SK-N-SH (cell line): ENCODE data around the gene LDB3.
A peak's percentile ranks its signal among the peaks of the same experiment; 100 is the strongest.

Source experiments
- CHD2 ChIP-seq: fragments of 150-350 bp; IDR thresholded peaks from 2 replicates; pipeline ENCODE4 v1.6.1; 2018; ENCODE audit warnings: low read length; ENCODE audit not compliant: partially characterized antibody
- ELF1 ChIP-seq: IDR thresholded peaks from 2 replicates; pipeline ENCODE4 v1.4.0; 2012
- EP300 ChIP-seq, 2 experiments: IDR thresholded peaks; 2 replicates each; pipeline versions ENCODE4 v1.4.0 to v1.6.1; 2012; ENCODE audit warnings: borderline replicate concordance in 1 of 2, low read depth in 1 of 2, low read length in 1 of 2
- GATA2 ChIP-seq: sonication (generic); formaldehyde crosslinking; IDR thresholded peaks from 2 replicates; pipeline ENCODE4 v1.5.0; 2020; ENCODE audit warnings: mild to moderate bottlenecking, missing genetic modification reagents
- JUND ChIP-seq: IDR thresholded peaks from 2 replicates; pipeline ENCODE4 v1.4.0; 2012
- MXI1 ChIP-seq: IDR thresholded peaks from 2 replicates; pipeline ENCODE4 v1.6.1; 2012; ENCODE audit warnings: mild to moderate bottlenecking, low read depth, low read length, improper control_type of control experiment
- NRF1 ChIP-seq: IDR thresholded peaks from 2 replicates; pipeline ENCODE4 v1.6.1; 2012; ENCODE audit warnings: low read depth, mild to moderate bottlenecking, low read length
- POLR2AphosphoS5 ChIP-seq: IDR thresholded peaks from 2 replicates; pipeline ENCODE4 v1.6.1; 2012; ENCODE audit warnings: low read depth, low read length
- RAD21 ChIP-seq: IDR thresholded peaks from 2 replicates; pipeline ENCODE4 v1.6.1; 2012; ENCODE audit warnings: mild to moderate bottlenecking, low read length
- TCF12 ChIP-seq: IDR thresholded peaks from 2 replicates; pipeline ENCODE4 v1.4.0; 2012
- TF ChIP-seq, protein P1 (sequence below): fragments of 200-600 bp; sonication (generic); IDR thresholded peaks from 2 replicates; pipeline ENCODE4 v1.6.1; 2017; ENCODE audit warnings: antibody characterized with exemption, mild to moderate bottlenecking, moderate library complexity
- TF ChIP-seq, protein P2 (sequence below): IDR thresholded peaks from 2 replicates; pipeline ENCODE4 v1.6.1; 2012; ENCODE audit warnings: mild to moderate bottlenecking, low read depth, low read length, moderate library complexity

DNA sequence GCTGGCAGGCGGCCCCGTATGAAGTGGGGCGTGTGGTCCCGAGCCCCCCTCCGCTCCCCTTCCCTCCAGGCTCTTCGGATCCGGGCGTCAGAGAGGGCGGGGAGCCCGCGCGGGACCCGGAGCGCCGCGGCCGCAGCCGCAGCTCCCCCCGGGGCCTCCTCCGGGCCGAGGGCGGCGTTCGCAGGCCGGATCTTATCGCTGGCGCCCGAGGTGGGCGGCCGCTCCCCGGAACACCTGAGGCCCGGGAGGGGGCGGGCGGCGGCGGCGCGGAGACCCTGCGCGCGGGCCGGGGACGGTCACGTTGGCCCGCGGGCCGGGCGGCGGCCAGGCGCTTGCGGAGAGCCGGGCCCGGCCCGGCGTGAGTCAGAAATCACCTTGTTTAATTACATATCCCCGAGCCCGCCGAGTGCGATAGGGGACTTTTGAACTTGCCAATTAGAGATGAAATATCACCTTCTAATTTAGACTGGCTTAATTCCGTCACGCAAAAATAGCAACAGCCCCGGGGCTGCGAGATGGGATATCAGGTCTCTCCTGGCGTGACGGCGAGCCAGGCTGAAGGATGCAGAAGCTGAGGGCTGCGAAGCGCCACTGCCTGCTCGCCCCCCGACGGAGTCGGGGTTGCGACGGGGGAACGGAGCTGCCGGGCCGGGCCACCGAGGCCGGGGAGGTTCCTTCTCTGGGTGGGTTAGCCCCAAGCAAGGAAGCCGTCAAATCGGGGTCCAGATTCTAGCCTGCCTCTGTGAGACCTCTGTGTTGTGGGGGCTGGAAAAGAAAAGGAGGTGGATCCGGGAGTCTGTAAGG, 43.4 kb downstream of the LDB3 start:
- TF ChIP-seq POLR2AphosphoS5 (no peak), ELF1 (no peak), GATA2 (CRISPR knock-in tag) (0 out of 2 replicates have a peak, but pooled peaks have one; percentile 29), EP300 (IDR thresholded peaks at IDR 0.05; ENCODE audit: borderline replicate concordance in 1 of 2, low read depth in 1 of 2, low read length in 1 of 2) (no peak), TCF12 (no peak), RAD21 (no peak), CHD2 (no peak), JUND (no peak), MXI1 (0 out of 2 replicates have a peak, but pooled peaks have one; percentile 12), NRF1 (no peak)
- TF ChIP-seq, protein P1, sequence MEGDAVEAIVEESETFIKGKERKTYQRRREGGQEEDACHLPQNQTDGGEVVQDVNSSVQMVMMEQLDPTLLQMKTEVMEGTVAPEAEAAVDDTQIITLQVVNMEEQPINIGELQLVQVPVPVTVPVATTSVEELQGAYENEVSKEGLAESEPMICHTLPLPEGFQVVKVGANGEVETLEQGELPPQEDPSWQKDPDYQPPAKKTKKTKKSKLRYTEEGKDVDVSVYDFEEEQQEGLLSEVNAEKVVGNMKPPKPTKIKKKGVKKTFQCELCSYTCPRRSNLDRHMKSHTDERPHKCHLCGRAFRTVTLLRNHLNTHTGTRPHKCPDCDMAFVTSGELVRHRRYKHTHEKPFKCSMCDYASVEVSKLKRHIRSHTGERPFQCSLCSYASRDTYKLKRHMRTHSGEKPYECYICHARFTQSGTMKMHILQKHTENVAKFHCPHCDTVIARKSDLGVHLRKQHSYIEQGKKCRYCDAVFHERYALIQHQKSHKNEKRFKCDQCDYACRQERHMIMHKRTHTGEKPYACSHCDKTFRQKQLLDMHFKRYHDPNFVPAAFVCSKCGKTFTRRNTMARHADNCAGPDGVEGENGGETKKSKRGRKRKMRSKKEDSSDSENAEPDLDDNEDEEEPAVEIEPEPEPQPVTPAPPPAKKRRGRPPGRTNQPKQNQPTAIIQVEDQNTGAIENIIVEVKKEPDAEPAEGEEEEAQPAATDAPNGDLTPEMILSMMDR: no peak
- TF ChIP-seq, protein P2, sequence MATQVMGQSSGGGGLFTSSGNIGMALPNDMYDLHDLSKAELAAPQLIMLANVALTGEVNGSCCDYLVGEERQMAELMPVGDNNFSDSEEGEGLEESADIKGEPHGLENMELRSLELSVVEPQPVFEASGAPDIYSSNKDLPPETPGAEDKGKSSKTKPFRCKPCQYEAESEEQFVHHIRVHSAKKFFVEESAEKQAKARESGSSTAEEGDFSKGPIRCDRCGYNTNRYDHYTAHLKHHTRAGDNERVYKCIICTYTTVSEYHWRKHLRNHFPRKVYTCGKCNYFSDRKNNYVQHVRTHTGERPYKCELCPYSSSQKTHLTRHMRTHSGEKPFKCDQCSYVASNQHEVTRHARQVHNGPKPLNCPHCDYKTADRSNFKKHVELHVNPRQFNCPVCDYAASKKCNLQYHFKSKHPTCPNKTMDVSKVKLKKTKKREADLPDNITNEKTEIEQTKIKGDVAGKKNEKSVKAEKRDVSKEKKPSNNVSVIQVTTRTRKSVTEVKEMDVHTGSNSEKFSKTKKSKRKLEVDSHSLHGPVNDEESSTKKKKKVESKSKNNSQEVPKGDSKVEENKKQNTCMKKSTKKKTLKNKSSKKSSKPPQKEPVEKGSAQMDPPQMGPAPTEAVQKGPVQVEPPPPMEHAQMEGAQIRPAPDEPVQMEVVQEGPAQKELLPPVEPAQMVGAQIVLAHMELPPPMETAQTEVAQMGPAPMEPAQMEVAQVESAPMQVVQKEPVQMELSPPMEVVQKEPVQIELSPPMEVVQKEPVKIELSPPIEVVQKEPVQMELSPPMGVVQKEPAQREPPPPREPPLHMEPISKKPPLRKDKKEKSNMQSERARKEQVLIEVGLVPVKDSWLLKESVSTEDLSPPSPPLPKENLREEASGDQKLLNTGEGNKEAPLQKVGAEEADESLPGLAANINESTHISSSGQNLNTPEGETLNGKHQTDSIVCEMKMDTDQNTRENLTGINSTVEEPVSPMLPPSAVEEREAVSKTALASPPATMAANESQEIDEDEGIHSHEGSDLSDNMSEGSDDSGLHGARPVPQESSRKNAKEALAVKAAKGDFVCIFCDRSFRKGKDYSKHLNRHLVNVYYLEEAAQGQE: 0 out of 2 replicates have a peak, but pooled peaks have one; percentile 10
